NCI-H146 (cell line): ENCODE measurements around the gene CRMP1.

Experiments
- DNase-seq: peaks from one replicate; lab custom pipeline; 2025; lab: John Stamatoyannopoulos, UW

The CRMP1 gene

GRCh38 chr4:5893004-5893580 lies at the start of gene CRMP1:
CRMP1 (minus strand) TSS chr4:5893086; CDS start chr4:5892969, 117 bp downstream.
- DNase-seq = peak; percentile 87

GRCh38 chr4:5941601-5942000 lies 48.7 kb upstream of the CRMP1 start:
- no peak for DNase-seq

- peak; percentile 81 for DNase-seq
Measured at GRCh38 chr4:5940470-5941203, 47.8 kb upstream of the CRMP1 start.

- no peak for DNase-seq
Measured at GRCh38 chr4:5933996-5934831, 41.3 kb upstream of the CRMP1 start.

- DNase-seq = peak; percentile 64
Measured at GRCh38 chr4:5933116-5933515, 40.2 kb upstream of the CRMP1 start.

- peak; percentile 91 for DNase-seq
Measured at GRCh38 chr4:5932035-5932568, 39.2 kb upstream of the CRMP1 start.

GRCh38 chr4:5931526-5931925 lies 38.6 kb upstream of the CRMP1 start:
- no peak for DNase-seq

- DNase-seq = no peak
Measured at GRCh38 chr4:5930876-5931275, 38.0 kb upstream of the CRMP1 start.

GRCh38 chr4:5930456-5930855 lies 37.6 kb upstream of the CRMP1 start:
- no peak for DNase-seq

- DNase-seq = no peak
Measured at GRCh38 chr4:5928844-5929420, 36.0 kb upstream of the CRMP1 start.

- DNase-seq = peak; percentile 34
Measured at GRCh38 chr4:5928274-5928673, 35.4 kb upstream of the CRMP1 start.

- DNase-seq = no peak
Measured at GRCh38 chr4:5927747-5928146, 34.9 kb upstream of the CRMP1 start.

- no peak for DNase-seq
Measured at GRCh38 chr4:5927116-5927515, 34.2 kb upstream of the CRMP1 start.

- no peak for DNase-seq
Measured at GRCh38 chr4:5926598-5926997, 33.7 kb upstream of the CRMP1 start.

- no peak for DNase-seq
Measured at GRCh38 chr4:5925419-5926200, 32.7 kb upstream of the CRMP1 start.

- no peak for DNase-seq
Measured at GRCh38 chr4:5924461-5925125, 31.7 kb upstream of the CRMP1 start.

GRCh38 chr4:5923376-5923775 lies 30.5 kb upstream of the CRMP1 start:
- no peak for DNase-seq

- DNase-seq = no peak
Measured at GRCh38 chr4:5922556-5922955, 29.7 kb upstream of the CRMP1 start.

GRCh38 chr4:5921981-5922380 lies 29.1 kb upstream of the CRMP1 start:
- DNase-seq = no peak

GRCh38 chr4:5921101-5921980 lies 28.5 kb upstream of the CRMP1 start:
- DNase-seq = no peak
